T-cell (primary cell): ENCODE measurements around the gene USP17L22. TPM values are rescaled to one million over a fixed set of nuclear protein-coding genes. Genes with fewer than 3 reads are reported as not detected.
"Not testable (repeated sequence)": the region's sequence is repeated elsewhere in the genome, so short reads cannot be mapped to it uniquely, and the experiment has no call there.

Experiments used
- ATAC-seq, 4 experiments: fragments of 200-7000 bp in 3 of 4; fragments of 150-1000 bp in 1 of 4; cut with Tn5 transposase; replicated peaks in 1 of 4; 1 replicate in 3 of 4; 2 replicates in 1 of 4; pipeline ENCODE4 v1.10.0; 2021; ENCODE audit warnings: moderate library complexity in 3 of 4, mild to moderate bottlenecking in 2 of 4, moderate number of reproducible peaks in 1 of 4
- CTCF ChIA-PET, 2 donors: fragments of 300-600 bp; sonication (Branson Sonifier 250); formaldehyde crosslinking; loops; one replicate each; lab custom pipeline; 2022; ENCODE audit warnings: antibody characterized with exemption in 2 of 2; lab: Charles Lee
- POLR2A ChIA-PET, 2 donors: fragments of 300-600 bp; sonication (Branson Sonifier 250); formaldehyde crosslinking; loops; one replicate each; lab custom pipeline; 2022; ENCODE audit warnings: antibody characterized with exemption in 2 of 2; lab: Charles Lee
- DNase-seq, 35 experiments: peaks; one replicate each; pipeline versions ENCODE4 v3.0.0 to v3.0.0-alpha.2; 2013 to 2023
- H3K27ac ChIP-seq: one replicate; pipeline ENCODE4 v1.5.1; 2013; ENCODE audit warnings: low read length
- H3K27me3 ChIP-seq, 2 experiments: replicated peaks in 1 of 2; 1 replicate in 1 of 2; 2 replicates in 1 of 2; pipeline versions ENCODE4 v1.6.1 to v1.7.0; 2013; ENCODE audit warnings: low read length in 1 of 2, mixed read lengths in 1 of 2; ENCODE audit not compliant: control insufficient read depth in 2 of 2, insufficient read depth in 2 of 2; ENCODE audit errors: extremely low read depth in 1 of 2
- H3K36me3 ChIP-seq, 2 donors: 1 replicate in 1 of 2; 2 replicates in 1 of 2; pipeline versions ENCODE4 v1.6.1 to v1.7.0; 2013; ENCODE audit warnings: low read length in 1 of 2; ENCODE audit not compliant: control insufficient read depth in 2 of 2, insufficient read depth in 1 of 2; ENCODE audit errors: extremely low read depth in 1 of 2
- H3K4me1 ChIP-seq, 2 experiments: 1 replicate in 1 of 2; 2 replicates in 1 of 2; pipeline versions ENCODE4 v1.6.1 to v1.7.0; 2013; ENCODE audit warnings: low read length in 2 of 2, mixed read lengths in 1 of 2; ENCODE audit not compliant: insufficient read depth in 2 of 2, control insufficient read depth in 1 of 2; ENCODE audit errors: extremely low read depth in 1 of 2
- H3K4me3 ChIP-seq, 2 donors: 1 replicate in 1 of 2; 2 replicates in 1 of 2; pipeline versions ENCODE4 v1.5.1 to v1.7.0; 2013; ENCODE audit warnings: mild to moderate bottlenecking in 2 of 2, low read length in 1 of 2, moderate library complexity in 1 of 2; ENCODE audit not compliant: control insufficient read depth in 1 of 2; ENCODE audit errors: extremely low read depth in 1 of 2
- H3K9me3 ChIP-seq: 2 replicates; pipeline ENCODE4 v1.7.0; 2013
- H3K27ac Mint-ChIP-seq, 2 donors: one replicate each; pipeline ENCODE4 v1.8.0; 2020 to 2021; ENCODE audit warnings: mild to moderate bottlenecking in 2 of 2, mixed read lengths in 2 of 2
- H3K27me3 Mint-ChIP-seq, 2 donors: one replicate each; pipeline ENCODE4 v1.8.0; 2021 to 2022; ENCODE audit warnings: mixed read lengths in 2 of 2
- H3K36me3 Mint-ChIP-seq: one replicate; pipeline ENCODE4 v1.8.0; 2021; ENCODE audit warnings: mixed read lengths
- H3K4me1 Mint-ChIP-seq, 3 donors: one replicate each; pipeline ENCODE4 v1.8.0; 2020 to 2022; ENCODE audit warnings: mixed read lengths in 3 of 3, mild to moderate bottlenecking in 1 of 3
- H3K4me3 Mint-ChIP-seq, 3 donors: one replicate each; pipeline ENCODE4 v1.8.0; 2020 to 2022; ENCODE audit warnings: mild to moderate bottlenecking in 3 of 3, mixed read lengths in 3 of 3, moderate library complexity in 3 of 3
- H3K9me3 Mint-ChIP-seq, 3 donors: one replicate each; pipeline ENCODE4 v1.8.0; 2020 to 2022; ENCODE audit warnings: mixed read lengths in 3 of 3
- WGBS: methylation state at CpG from one replicate; pipeline ENCODE4 v1.1.5; 2013; ENCODE audit warnings: missing lambda C conversion rate; ENCODE audit not compliant: insufficient coverage; 5-methylcytosine and 5-hydroxymethylcytosine counted together
- total RNA-seq, 35 experiments: library from RNA in 6 of 35; stranded (reverse) in 6 of 35; fragments of 120-200 nt in 1 of 35; gene quantifications; one replicate each; pipeline versions ENCODE4 v1.2.1 to v1.2.4 and lab custom pipeline; 2013 to 2026

USP17L22 gene, protein sequence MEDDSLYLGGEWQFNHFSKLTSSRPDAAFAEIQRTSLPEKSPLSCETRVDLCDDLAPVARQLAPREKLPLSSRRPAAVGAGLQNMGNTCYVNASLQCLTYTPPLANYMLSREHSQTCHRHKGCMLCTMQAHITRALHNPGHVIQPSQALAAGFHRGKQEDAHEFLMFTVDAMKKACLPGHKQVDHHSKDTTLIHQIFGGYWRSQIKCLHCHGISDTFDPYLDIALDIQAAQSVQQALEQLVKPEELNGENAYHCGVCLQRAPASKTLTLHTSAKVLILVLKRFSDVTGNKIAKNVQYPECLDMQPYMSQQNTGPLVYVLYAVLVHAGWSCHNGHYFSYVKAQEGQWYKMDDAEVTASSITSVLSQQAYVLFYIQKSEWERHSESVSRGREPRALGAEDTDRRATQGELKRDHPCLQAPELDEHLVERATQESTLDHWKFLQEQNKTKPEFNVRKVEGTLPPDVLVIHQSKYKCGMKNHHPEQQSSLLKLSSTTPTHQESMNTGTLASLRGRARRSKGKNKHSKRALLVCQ
- total RNA-seq = not detected
- not detected for total RNA-seq (2013)
- total RNA-seq (lab: John Stamatoyannopoulos, UW) = 0 reads per million in 29 experiments

DNA sequence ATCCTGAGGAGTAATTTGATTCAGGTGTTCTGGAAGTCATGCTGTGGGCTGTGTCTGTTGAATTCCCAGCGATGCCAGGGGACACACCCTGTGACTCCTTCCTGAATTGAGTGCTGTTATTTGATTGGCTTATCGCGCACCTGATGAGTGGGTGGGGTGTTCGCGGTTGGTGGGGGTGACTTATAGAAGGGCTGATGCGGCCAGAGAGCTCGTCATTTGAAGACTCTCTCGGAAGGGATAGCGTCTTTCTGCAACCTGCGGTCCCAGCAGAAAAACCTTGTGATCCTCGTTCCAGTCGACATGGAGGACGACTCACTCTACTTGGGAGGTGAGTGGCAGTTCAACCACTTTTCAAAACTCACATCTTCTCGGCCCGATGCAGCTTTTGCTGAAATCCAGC is at the start of gene USP17L22:
USP17L22 (plus strand) TSS at position 301 of the 400 bp plus-strand sequence; CDS start at position 301, 0 bp downstream.
- H3K27ac ChIP-seq, H3K27me3 Mint-ChIP-seq, H3K27ac Mint-ChIP-seq, H3K9me3 ChIP-seq, H3K4me1 Mint-ChIP-seq, H3K36me3 Mint-ChIP-seq, H3K36me3 ChIP-seq, H3K27me3 ChIP-seq, H3K4me3 ChIP-seq, H3K4me3 Mint-ChIP-seq, DNase-seq, H3K9me3 Mint-ChIP-seq, CTCF ChIA-PET, H3K4me1 ChIP-seq, ATAC-seq, POLR2A ChIA-PET: not testable (repeated sequence)
- whole genome bisulfite sequencing = no CpG with 5 or more reads among the region's 15 CpGs

- H3K4me3 ChIP-seq, H3K36me3 ChIP-seq, H3K9me3 Mint-ChIP-seq, POLR2A ChIA-PET, H3K36me3 Mint-ChIP-seq, H3K27me3 Mint-ChIP-seq, H3K9me3 ChIP-seq, H3K27ac Mint-ChIP-seq, H3K4me1 Mint-ChIP-seq, ATAC-seq, CTCF ChIA-PET, H3K4me1 ChIP-seq, H3K27ac ChIP-seq, H3K4me3 Mint-ChIP-seq, H3K27me3 ChIP-seq, DNase-seq: not testable (repeated sequence)
- no CpG with 5 or more reads among the region's 13 CpGs for WGBS
Measured at GRCh38 chr4:9219852-9220251, 47.6 kb upstream of the USP17L22 start, which contains the start of gene USP17L12. TSS of gene USP17L12 (plus strand) at chr4:9220152. CDS start at chr4:9220152, 0 bp downstream.

DNA sequence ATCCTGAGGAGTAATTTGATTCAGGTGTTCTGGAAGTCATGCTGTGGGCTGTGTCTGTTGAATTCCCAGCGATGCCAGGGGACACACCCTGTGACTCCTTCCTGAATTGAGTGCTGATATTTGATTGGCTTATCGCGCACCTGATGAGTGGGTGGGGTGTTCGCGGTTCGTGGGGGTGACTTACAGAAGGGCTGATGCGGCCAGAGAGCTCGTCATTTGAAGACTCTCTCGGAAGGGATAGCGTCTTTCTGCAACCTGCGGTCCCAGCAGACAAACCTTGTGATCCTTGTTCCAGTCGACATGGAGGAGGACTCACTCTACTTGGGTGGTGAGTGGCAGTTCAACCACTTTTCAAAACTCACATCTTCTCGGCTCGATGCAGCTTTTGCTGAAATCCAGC is 42.8 kb upstream of the USP17L22 start, which contains the start of gene USP17L13:
USP17L13 (plus strand) TSS at position 301 of the 400 bp plus-strand sequence; CDS start at position 301, 0 bp downstream.
- H3K27me3 Mint-ChIP-seq, H3K27me3 ChIP-seq, POLR2A ChIA-PET, DNase-seq, H3K27ac Mint-ChIP-seq, H3K36me3 Mint-ChIP-seq, H3K9me3 ChIP-seq, H3K4me1 ChIP-seq, H3K4me3 Mint-ChIP-seq, H3K9me3 Mint-ChIP-seq, CTCF ChIA-PET, H3K4me1 Mint-ChIP-seq, ATAC-seq, H3K36me3 ChIP-seq, H3K4me3 ChIP-seq, H3K27ac ChIP-seq: not testable (repeated sequence)
- no CpG with 5 or more reads among the region's 14 CpGs for WGBS

DNA sequence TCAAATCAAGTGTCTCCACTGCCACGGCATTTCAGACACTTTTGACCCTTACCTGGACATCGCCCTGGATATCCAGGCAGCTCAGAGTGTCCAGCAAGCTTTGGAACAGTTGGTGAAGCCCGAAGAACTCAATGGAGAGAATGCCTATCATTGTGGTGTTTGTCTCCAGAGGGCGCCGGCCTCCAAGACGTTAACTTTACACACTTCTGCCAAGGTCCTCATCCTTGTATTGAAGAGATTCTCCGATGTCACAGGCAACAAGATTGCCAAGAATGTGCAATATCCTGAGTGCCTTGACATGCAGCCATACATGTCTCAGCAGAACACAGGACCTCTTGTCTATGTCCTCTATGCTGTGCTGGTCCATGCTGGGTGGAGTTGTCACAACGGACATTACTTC is 37.2 kb upstream of the USP17L22 start:
- POLR2A ChIA-PET, H3K9me3 ChIP-seq, H3K27ac Mint-ChIP-seq, H3K27me3 ChIP-seq, H3K4me3 Mint-ChIP-seq, ATAC-seq, CTCF ChIA-PET, H3K4me1 ChIP-seq, H3K27ac ChIP-seq, H3K36me3 ChIP-seq, H3K36me3 Mint-ChIP-seq, H3K4me3 ChIP-seq, H3K27me3 Mint-ChIP-seq, H3K9me3 Mint-ChIP-seq, H3K4me1 Mint-ChIP-seq: not testable (repeated sequence)
- 94% methylated on average over 3 of the region's 8 CpGs for WGBS
- DNase-seq = peak in 2 of 35 experiments; percentile 8 to 10

GRCh38 chr4:9234085-9234484 is 33.3 kb upstream of the USP17L22 start, which contains the start of gene USP17L15:
TSS of gene USP17L15 (plus strand) at chr4:9234385. CDS start at chr4:9234385, 0 bp downstream.
- H3K9me3 Mint-ChIP-seq, H3K4me3 ChIP-seq, H3K27me3 Mint-ChIP-seq, H3K9me3 ChIP-seq, H3K36me3 Mint-ChIP-seq, H3K27me3 ChIP-seq, H3K4me1 Mint-ChIP-seq, H3K27ac Mint-ChIP-seq, POLR2A ChIA-PET, DNase-seq, H3K4me1 ChIP-seq, H3K4me3 Mint-ChIP-seq, H3K36me3 ChIP-seq, H3K27ac ChIP-seq, ATAC-seq, CTCF ChIA-PET: not testable (repeated sequence)
- WGBS = no CpG with 5 or more reads among the region's 15 CpGs

- H3K27me3 Mint-ChIP-seq, H3K9me3 ChIP-seq, H3K4me3 ChIP-seq, H3K4me1 ChIP-seq, POLR2A ChIA-PET, CTCF ChIA-PET, H3K4me1 Mint-ChIP-seq, H3K4me3 Mint-ChIP-seq, H3K9me3 Mint-ChIP-seq, H3K27ac Mint-ChIP-seq, H3K36me3 ChIP-seq, ATAC-seq, H3K27ac ChIP-seq, H3K27me3 ChIP-seq, H3K36me3 Mint-ChIP-seq: not testable (repeated sequence)
- peak in 7 of 35 experiments; percentile 0 to 7 (median 1) for DNase-seq
- no CpG with 5 or more reads among the region's 12 CpGs for WGBS
Measured at GRCh38 chr4:9238461-9238860, 29.0 kb upstream of the USP17L22 start.
